ENCODE results near the gene UBE2B.

Gene UBE2B

DNA sequence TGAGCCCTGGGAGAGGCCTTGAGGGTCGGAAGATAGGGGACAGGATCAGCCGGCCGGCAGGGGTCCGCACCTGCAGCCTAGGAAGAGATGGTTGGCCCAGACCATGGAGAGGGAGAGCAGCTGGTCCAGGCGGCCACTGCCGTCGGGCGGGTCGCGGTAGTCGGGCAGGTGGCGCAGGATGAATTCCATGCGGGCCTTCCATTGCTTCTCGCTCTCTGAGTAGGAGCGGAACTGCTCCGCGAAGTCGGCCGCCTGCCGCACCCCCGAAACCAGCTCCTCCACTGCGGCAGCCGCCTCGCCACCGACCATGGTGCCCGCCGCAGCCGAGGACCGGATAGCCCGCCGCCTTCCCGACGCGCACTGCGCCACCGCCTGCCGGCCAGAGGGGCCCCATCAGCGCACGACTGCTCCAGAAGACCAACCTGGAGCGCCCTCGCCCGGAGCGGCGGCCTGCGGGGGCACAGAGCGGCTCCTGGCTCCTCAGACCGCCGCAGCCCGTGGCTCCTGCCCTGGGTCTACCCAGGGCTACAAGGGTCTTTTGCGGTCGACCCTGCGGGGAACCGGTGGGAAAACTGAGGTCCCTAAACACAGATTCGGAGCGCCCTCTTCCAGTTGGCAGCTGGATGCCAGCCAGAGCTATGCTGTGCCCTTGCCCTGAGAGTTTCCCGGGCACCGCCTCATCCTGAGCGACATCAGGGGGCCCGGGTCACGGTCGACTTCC is 40.3 kb downstream of the UBE2B start, which contains the start of gene CDKN2AIPNL (continued):
- TF ChIP-seq WT1 (tag by site-specific recombination; IDR thresholded peaks at IDR 0.05) (peak; percentile 42; the same call in 1 of the 2 replicates), ZNF555 (tag by site-specific recombination; conservative IDR thresholded peaks at IDR 0.05) (no peak), MYNN (tag by site-specific recombination; IDR thresholded peaks at IDR 0.05; ENCODE audit: borderline replicate concordance) (no peak), ZNF768 (tag by site-specific recombination; IDR thresholded peaks at IDR 0.05) (no peak), ZNF184 (tag by site-specific recombination; IDR thresholded peaks at IDR 0.05) (peak; percentile 74; the same call in 1 of the 2 replicates), ZNF658 (tag by site-specific recombination; IDR thresholded peaks at IDR 0.05) (no peak), ZNF843 (tag by site-specific recombination; IDR thresholded peaks at IDR 0.05) (peak; percentile 76), ZNF521 (tag by site-specific recombination; IDR thresholded peaks at IDR 0.05) (no peak), ZNF571 (tag by site-specific recombination; IDR thresholded peaks at IDR 0.05) (no peak), ZNF423 (tag by site-specific recombination; IDR thresholded peaks at IDR 0.05) (no peak), ZNF175 (tag by site-specific recombination; IDR thresholded peaks at IDR 0.05) (no peak), ZNF777 (tag by site-specific recombination; IDR thresholded peaks at IDR 0.05; ENCODE audit: borderline replicate concordance) (0 out of 2 replicates have a peak, but pooled peaks have one; percentile 80), ZNF366 (tag by site-specific recombination; conservative IDR thresholded peaks at IDR 0.05) (no peak), ZNF146 (tag by site-specific recombination; IDR thresholded peaks at IDR 0.05) (peak; percentile 47; the same call in 1 of the 2 replicates), ZNF248 (tag by site-specific recombination; IDR thresholded peaks at IDR 0.05) (no peak), ZNF624 (tag by site-specific recombination; IDR thresholded peaks at IDR 0.05) (no peak)
- TF ChIP-seq, protein P1, sequence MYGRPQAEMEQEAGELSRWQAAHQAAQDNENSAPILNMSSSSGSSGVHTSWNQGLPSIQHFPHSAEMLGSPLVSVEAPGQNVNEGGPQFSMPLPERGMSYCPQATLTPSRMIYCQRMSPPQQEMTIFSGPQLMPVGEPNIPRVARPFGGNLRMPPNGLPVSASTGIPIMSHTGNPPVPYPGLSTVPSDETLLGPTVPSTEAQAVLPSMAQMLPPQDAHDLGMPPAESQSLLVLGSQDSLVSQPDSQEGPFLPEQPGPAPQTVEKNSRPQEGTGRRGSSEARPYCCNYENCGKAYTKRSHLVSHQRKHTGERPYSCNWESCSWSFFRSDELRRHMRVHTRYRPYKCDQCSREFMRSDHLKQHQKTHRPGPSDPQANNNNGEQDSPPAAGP (tag by site-specific recombination; IDR thresholded peaks at IDR 0.05), result peak; percentile 62; the same call in 1 of the 2 replicates
- TF ChIP-seq, protein P2, sequence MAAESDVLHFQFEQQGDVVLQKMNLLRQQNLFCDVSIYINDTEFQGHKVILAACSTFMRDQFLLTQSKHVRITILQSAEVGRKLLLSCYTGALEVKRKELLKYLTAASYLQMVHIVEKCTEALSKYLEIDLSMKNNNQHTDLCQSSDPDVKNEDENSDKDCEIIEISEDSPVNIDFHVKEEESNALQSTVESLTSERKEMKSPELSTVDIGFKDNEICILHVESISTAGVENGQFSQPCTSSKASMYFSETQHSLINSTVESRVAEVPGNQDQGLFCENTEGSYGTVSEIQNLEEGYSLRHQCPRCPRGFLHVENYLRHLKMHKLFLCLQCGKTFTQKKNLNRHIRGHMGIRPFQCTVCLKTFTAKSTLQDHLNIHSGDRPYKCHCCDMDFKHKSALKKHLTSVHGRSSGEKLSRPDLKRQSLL (tag by site-specific recombination; IDR thresholded peaks at IDR 0.05), result peak; percentile 94
- TF ChIP-seq, protein P3, sequence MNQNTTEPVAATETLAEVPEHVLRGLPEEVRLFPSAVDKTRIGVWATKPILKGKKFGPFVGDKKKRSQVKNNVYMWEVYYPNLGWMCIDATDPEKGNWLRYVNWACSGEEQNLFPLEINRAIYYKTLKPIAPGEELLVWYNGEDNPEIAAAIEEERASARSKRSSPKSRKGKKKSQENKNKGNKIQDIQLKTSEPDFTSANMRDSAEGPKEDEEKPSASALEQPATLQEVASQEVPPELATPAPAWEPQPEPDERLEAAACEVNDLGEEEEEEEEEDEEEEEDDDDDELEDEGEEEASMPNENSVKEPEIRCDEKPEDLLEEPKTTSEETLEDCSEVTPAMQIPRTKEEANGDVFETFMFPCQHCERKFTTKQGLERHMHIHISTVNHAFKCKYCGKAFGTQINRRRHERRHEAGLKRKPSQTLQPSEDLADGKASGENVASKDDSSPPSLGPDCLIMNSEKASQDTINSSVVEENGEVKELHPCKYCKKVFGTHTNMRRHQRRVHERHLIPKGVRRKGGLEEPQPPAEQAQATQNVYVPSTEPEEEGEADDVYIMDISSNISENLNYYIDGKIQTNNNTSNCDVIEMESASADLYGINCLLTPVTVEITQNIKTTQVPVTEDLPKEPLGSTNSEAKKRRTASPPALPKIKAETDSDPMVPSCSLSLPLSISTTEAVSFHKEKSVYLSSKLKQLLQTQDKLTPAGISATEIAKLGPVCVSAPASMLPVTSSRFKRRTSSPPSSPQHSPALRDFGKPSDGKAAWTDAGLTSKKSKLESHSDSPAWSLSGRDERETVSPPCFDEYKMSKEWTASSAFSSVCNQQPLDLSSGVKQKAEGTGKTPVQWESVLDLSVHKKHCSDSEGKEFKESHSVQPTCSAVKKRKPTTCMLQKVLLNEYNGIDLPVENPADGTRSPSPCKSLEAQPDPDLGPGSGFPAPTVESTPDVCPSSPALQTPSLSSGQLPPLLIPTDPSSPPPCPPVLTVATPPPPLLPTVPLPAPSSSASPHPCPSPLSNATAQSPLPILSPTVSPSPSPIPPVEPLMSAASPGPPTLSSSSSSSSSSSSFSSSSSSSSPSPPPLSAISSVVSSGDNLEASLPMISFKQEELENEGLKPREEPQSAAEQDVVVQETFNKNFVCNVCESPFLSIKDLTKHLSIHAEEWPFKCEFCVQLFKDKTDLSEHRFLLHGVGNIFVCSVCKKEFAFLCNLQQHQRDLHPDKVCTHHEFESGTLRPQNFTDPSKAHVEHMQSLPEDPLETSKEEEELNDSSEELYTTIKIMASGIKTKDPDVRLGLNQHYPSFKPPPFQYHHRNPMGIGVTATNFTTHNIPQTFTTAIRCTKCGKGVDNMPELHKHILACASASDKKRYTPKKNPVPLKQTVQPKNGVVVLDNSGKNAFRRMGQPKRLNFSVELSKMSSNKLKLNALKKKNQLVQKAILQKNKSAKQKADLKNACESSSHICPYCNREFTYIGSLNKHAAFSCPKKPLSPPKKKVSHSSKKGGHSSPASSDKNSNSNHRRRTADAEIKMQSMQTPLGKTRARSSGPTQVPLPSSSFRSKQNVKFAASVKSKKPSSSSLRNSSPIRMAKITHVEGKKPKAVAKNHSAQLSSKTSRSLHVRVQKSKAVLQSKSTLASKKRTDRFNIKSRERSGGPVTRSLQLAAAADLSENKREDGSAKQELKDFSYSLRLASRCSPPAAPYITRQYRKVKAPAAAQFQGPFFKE (tag by site-specific recombination; IDR thresholded peaks at IDR 0.05; ENCODE audit: borderline replicate concordance), result 0 out of 2 replicates have a peak, but pooled peaks have one; percentile 66
- TF ChIP-seq, protein P4, sequence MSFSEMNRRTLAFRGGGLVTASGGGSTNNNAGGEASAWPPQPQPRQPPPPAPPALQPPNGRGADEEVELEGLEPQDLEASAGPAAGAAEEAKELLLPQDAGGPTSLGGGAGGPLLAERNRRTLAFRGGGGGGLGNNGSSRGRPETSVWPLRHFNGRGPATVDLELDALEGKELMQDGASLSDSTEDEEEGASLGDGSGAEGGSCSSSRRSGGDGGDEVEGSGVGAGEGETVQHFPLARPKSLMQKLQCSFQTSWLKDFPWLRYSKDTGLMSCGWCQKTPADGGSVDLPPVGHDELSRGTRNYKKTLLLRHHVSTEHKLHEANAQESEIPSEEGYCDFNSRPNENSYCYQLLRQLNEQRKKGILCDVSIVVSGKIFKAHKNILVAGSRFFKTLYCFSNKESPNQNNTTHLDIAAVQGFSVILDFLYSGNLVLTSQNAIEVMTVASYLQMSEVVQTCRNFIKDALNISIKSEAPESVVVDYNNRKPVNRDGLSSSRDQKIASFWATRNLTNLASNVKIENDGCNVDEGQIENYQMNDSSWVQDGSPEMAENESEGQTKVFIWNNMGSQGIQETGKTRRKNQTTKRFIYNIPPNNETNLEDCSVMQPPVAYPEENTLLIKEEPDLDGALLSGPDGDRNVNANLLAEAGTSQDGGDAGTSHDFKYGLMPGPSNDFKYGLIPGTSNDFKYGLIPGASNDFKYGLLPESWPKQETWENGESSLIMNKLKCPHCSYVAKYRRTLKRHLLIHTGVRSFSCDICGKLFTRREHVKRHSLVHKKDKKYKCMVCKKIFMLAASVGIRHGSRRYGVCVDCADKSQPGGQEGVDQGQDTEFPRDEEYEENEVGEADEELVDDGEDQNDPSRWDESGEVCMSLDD (tag by site-specific recombination; IDR thresholded peaks at IDR 0.05), result peak; percentile 75
- TF ChIP-seq, protein P5, sequence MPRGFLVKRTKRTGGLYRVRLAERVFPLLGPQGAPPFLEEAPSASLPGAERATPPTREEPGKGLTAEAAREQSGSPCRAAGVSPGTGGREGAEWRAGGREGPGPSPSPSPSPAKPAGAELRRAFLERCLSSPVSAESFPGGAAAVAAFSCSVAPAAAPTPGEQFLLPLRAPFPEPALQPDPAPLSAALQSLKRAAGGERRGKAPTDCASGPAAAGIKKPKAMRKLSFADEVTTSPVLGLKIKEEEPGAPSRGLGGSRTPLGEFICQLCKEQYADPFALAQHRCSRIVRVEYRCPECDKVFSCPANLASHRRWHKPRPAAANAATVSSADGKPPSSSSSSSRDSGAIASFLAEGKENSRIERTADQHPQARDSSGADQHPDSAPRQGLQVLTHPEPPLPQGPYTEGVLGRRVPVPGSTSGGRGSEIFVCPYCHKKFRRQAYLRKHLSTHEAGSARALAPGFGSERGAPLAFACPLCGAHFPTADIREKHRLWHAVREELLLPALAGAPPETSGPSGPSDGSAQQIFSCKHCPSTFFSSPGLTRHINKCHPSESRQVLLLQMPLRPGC (tag by site-specific recombination; IDR thresholded peaks at IDR 0.05), result peak; percentile 81; the same call in 1 of the 2 replicates
- TF ChIP-seq, protein P6, sequence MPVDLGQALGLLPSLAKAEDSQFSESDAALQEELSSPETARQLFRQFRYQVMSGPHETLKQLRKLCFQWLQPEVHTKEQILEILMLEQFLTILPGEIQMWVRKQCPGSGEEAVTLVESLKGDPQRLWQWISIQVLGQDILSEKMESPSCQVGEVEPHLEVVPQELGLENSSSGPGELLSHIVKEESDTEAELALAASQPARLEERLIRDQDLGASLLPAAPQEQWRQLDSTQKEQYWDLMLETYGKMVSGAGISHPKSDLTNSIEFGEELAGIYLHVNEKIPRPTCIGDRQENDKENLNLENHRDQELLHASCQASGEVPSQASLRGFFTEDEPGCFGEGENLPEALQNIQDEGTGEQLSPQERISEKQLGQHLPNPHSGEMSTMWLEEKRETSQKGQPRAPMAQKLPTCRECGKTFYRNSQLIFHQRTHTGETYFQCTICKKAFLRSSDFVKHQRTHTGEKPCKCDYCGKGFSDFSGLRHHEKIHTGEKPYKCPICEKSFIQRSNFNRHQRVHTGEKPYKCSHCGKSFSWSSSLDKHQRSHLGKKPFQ (tag by site-specific recombination; IDR thresholded peaks at IDR 0.05), result no peak
- TF ChIP-seq, protein P7, sequence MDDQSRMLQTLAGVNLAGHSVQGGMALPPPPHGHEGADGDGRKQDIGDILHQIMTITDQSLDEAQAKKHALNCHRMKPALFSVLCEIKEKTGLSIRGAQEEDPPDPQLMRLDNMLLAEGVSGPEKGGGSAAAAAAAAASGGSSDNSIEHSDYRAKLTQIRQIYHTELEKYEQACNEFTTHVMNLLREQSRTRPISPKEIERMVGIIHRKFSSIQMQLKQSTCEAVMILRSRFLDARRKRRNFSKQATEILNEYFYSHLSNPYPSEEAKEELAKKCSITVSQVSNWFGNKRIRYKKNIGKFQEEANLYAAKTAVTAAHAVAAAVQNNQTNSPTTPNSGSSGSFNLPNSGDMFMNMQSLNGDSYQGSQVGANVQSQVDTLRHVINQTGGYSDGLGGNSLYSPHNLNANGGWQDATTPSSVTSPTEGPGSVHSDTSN (CRISPR knock-in tag; IDR thresholded peaks at IDR 0.05), result peak; percentile 94

Measured in HEK293 (cell line).